Neural cell (in vitro differentiated cells): ENCODE results near the gene RASGRP4.

ENCODE experiments used
- EP300 ChIP-seq: fragments of 450-650 bp; conservative IDR thresholded peaks from 2 replicates; pipeline ENCODE4 v1.6.1; 2014; ENCODE audit warnings: antibody characterized with exemption, mild to moderate bottlenecking, moderate library complexity; ENCODE audit not compliant: poor library complexity, severe bottlenecking
- EZH2 ChIP-seq: fragments of 200-600, 300-800 bp; shearing (Covaris generic), sonication (generic); IDR thresholded peaks from 2 replicates; pipeline ENCODE4 v1.6.1; 2014; ENCODE audit warnings: antibody characterized with exemption, low read length, borderline replicate concordance, mild to moderate bottlenecking; ENCODE audit not compliant: insufficient read depth, poor library complexity, severe bottlenecking
- MXI1 ChIP-seq: fragments of 450-650 bp; conservative IDR thresholded peaks from 2 replicates; pipeline ENCODE4 v1.6.1; 2014; ENCODE audit warnings: antibody characterized with exemption, mild to moderate bottlenecking; ENCODE audit not compliant: poor library complexity, severe bottlenecking
- POLR2AphosphoS5 ChIP-seq: IDR thresholded peaks from 2 replicates; pipeline ENCODE4 v1.6.1; 2012
- RAD21 ChIP-seq: fragments of 450-650 bp; conservative IDR thresholded peaks from 2 replicates; pipeline ENCODE4 v1.6.1; 2014; ENCODE audit warnings: antibody characterized with exemption, mild to moderate bottlenecking, moderate library complexity
- SMC3 ChIP-seq: fragments of 450-650 bp; conservative IDR thresholded peaks from 2 replicates; pipeline ENCODE4 v1.6.1; 2014; ENCODE audit warnings: antibody characterized with exemption, mild to moderate bottlenecking, moderate library complexity; ENCODE audit not compliant: poor library complexity
- TAF1 ChIP-seq: IDR thresholded peaks from 2 replicates; pipeline ENCODE4 v1.6.1; 2012; ENCODE audit warnings: low read depth
- TF ChIP-seq, protein P1 (sequence below): fragments of 450-650 bp; IDR thresholded peaks from 2 replicates; pipeline ENCODE4 v1.5.1; 2014; ENCODE audit warnings: antibody characterized with exemption, mild to moderate bottlenecking, moderate library complexity; ENCODE audit not compliant: poor library complexity, severe bottlenecking
- TF ChIP-seq, protein P2 (sequence below): IDR thresholded peaks from 2 replicates; pipeline ENCODE4 v1.6.1; 2012; ENCODE audit warnings: borderline replicate concordance

DNA sequence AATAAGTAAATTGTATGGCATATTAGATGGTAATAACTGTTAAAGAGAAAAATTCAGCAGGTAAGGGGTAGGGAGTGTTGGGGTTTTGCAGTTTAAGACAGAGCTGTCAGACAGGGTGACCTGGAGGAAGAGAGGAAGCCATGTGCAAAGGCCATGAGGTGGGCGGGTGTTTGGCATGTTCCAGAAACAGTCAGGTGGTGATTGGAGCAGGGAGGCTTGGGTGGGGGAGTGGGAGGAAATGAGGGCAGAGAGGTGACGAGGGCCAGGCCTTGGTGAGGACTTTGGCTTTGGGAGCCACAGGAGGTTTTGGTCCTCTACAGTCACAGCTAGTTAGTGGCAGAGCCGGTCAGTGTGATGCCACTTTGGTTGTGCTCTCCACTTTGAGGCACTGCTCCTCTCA lies 27.6 kb upstream of the RASGRP4 start:
- no peak for TF ChIP-seq POLR2AphosphoS5
- no peak for TF ChIP-seq TAF1
- TF ChIP-seq, protein P1, sequence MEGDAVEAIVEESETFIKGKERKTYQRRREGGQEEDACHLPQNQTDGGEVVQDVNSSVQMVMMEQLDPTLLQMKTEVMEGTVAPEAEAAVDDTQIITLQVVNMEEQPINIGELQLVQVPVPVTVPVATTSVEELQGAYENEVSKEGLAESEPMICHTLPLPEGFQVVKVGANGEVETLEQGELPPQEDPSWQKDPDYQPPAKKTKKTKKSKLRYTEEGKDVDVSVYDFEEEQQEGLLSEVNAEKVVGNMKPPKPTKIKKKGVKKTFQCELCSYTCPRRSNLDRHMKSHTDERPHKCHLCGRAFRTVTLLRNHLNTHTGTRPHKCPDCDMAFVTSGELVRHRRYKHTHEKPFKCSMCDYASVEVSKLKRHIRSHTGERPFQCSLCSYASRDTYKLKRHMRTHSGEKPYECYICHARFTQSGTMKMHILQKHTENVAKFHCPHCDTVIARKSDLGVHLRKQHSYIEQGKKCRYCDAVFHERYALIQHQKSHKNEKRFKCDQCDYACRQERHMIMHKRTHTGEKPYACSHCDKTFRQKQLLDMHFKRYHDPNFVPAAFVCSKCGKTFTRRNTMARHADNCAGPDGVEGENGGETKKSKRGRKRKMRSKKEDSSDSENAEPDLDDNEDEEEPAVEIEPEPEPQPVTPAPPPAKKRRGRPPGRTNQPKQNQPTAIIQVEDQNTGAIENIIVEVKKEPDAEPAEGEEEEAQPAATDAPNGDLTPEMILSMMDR: no peak
- TF ChIP-seq, protein P2, sequence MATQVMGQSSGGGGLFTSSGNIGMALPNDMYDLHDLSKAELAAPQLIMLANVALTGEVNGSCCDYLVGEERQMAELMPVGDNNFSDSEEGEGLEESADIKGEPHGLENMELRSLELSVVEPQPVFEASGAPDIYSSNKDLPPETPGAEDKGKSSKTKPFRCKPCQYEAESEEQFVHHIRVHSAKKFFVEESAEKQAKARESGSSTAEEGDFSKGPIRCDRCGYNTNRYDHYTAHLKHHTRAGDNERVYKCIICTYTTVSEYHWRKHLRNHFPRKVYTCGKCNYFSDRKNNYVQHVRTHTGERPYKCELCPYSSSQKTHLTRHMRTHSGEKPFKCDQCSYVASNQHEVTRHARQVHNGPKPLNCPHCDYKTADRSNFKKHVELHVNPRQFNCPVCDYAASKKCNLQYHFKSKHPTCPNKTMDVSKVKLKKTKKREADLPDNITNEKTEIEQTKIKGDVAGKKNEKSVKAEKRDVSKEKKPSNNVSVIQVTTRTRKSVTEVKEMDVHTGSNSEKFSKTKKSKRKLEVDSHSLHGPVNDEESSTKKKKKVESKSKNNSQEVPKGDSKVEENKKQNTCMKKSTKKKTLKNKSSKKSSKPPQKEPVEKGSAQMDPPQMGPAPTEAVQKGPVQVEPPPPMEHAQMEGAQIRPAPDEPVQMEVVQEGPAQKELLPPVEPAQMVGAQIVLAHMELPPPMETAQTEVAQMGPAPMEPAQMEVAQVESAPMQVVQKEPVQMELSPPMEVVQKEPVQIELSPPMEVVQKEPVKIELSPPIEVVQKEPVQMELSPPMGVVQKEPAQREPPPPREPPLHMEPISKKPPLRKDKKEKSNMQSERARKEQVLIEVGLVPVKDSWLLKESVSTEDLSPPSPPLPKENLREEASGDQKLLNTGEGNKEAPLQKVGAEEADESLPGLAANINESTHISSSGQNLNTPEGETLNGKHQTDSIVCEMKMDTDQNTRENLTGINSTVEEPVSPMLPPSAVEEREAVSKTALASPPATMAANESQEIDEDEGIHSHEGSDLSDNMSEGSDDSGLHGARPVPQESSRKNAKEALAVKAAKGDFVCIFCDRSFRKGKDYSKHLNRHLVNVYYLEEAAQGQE: no peak
- no peak for TF ChIP-seq RAD21
- no peak for TF ChIP-seq EP300
- no peak for TF ChIP-seq EZH2
- no peak for TF ChIP-seq MXI1
- no peak for TF ChIP-seq SMC3
